Measurements from ENCODE around the gene EFNA5. TPM values are rescaled to one million over a fixed set of nuclear protein-coding genes. Genes with fewer than 3 reads are reported as not detected.
A peak's percentile ranks its signal among the peaks of the same experiment; 100 is the strongest.
"Not testable (repeated sequence)": the region's sequence is repeated elsewhere in the genome, so short reads cannot be mapped to it uniquely, and the experiment has no call there.

Gene EFNA5
- total and polyA plus RNA-seq, 10 of the 15 experiments (the other 5 are each of a cell fraction or from before 2014, with no cell fraction given): 0.19 to 12.6 (median 3.9) TPM

GRCh38 chr5:107352576-107352975 lies 318.2 kb downstream of the EFNA5 start:
- no peaks in the 10 kb centered on the region; the same call in 2 of the 3 replicates for H3K9me3 ChIP-seq (replicated peaks; ENCODE audit: control insufficient read depth, insufficient read depth, low read length)
- DNase-seq (ENCODE audit: low read depth, low spot score) (no peak), ATAC-seq (no peak; the same call in 2 of the 3 replicates), FAIRE-seq (no peak)
- H3K27me3 ChIP-seq (replicated peaks in 1 of 2; ENCODE audit: control insufficient read depth in 2 of 2, insufficient read depth in 2 of 2, low read length in 1 of 2): no peaks in the 10 kb centered on the region
- no peak overlapping the region for H3K4me2 ChIP-seq (ENCODE audit: control insufficient read depth, insufficient read depth)
- intact Hi-C loops (cut with micrococcal nuclease; ENCODE audit: unreplicated experiment): no loop called here
- H3K79me2 ChIP-seq (ENCODE audit: control insufficient read depth, insufficient read depth, low read length): no peaks in the 10 kb centered on the region
- in situ Hi-C loops (cut with MboI): no loop called here
- 53% methylated on average over 2 of the region's 2 CpGs for WGBS (ENCODE audit: insufficient coverage, insufficient replicate concordance, low lambda C conversion rate, missing lambda C conversion rate)
- no peak overlapping the region for H2AFZ ChIP-seq (ENCODE audit: control insufficient read depth, low read depth, low read length)
- CTCF ChIA-PET: interaction anchor here (0.6 to 2.1 kb wide), 4 partner anchors 99 to 1035 kb away, joined by 3 to 7 read pairs (median 4); no protein-coding TSS in a partner anchor
- H3K9ac ChIP-seq (ENCODE audit: control insufficient read depth, insufficient read depth, low read length): no peak overlapping the region
- no peak overlapping the region for H3K4me3 ChIP-seq
- no peaks in the 10 kb centered on the region for H4K20me1 ChIP-seq (ENCODE audit: control insufficient read depth, insufficient read depth)
- TF ChIP-seq RUNX3 (IDR thresholded peaks at IDR 0.05; ENCODE audit: low read length) (no peak), CTCF (IDR thresholded peaks at IDR 0.05 in 2 of 3, conservative IDR thresholded peaks at IDR 0.05 in 1 of 3; ENCODE audit: control insufficient read depth in 2 of 3, extremely low read depth in 1 of 3, insufficient read depth in 1 of 3, low read depth in 3 of 3, low read length in 3 of 3) (0 out of 6 replicates have a peak, but pooled peaks of 1 of the 3 experiments have one; percentile 7)
- SMC1A ChIA-PET (ENCODE audit: uncharacterized antibody, unreplicated experiment): interaction anchor here (0.9 to 1.1 kb wide), 3 partner anchors 15 to 101 kb away, joined by 3 to 4 read pairs (median 3); no protein-coding TSS in a partner anchor
- H3K4me1 ChIP-seq (ENCODE audit: control insufficient read depth, insufficient read depth, low read length): no peaks in the 10 kb centered on the region
- RAD21 ChIA-PET (ENCODE audit: unreplicated experiment): interaction anchor here (1.1 to 1.2 kb wide), 2 partner anchors 12 to 248 kb away, joined by 3 to 4 read pairs; no protein-coding TSS in a partner anchor
- BruUV-seq (replicated peaks): no TSS peak
- no peaks in the 10 kb centered on the region for H3K36me3 ChIP-seq (ENCODE audit: control insufficient read depth in 2 of 2, insufficient read depth in 2 of 2, low read length in 1 of 2)
- POLR2A ChIA-PET: no interaction called here
- no peak overlapping the region for H3K27ac ChIP-seq (ENCODE audit: control insufficient read depth, insufficient read depth)

GRCh38 chr5:107346580-107346979 lies 324.2 kb downstream of the EFNA5 start:
- H3K4me2 ChIP-seq (ENCODE audit: control insufficient read depth, insufficient read depth); H4K20me1 ChIP-seq (ENCODE audit: control insufficient read depth, insufficient read depth); H3K79me2 ChIP-seq (ENCODE audit: control insufficient read depth, insufficient read depth, low read length); FAIRE-seq; in situ Hi-C loops (cut with MboI); RAD21 ChIA-PET (ENCODE audit: unreplicated experiment); H3K27ac ChIP-seq (ENCODE audit: control insufficient read depth, insufficient read depth); H3K36me3 ChIP-seq (ENCODE audit: control insufficient read depth in 2 of 2, insufficient read depth in 2 of 2, low read length in 1 of 2); DNase-seq (ENCODE audit: low read depth, low spot score); H3K4me1 ChIP-seq (ENCODE audit: control insufficient read depth, insufficient read depth, low read length); H3K4me3 ChIP-seq; H3K9me3 ChIP-seq (replicated peaks; ENCODE audit: control insufficient read depth, insufficient read depth, low read length); BruUV-seq (replicated peaks); intact Hi-C loops (cut with micrococcal nuclease; ENCODE audit: unreplicated experiment); POLR2A ChIA-PET; ATAC-seq; H2AFZ ChIP-seq (ENCODE audit: control insufficient read depth, low read depth, low read length); H3K27me3 ChIP-seq (replicated peaks in 1 of 2; ENCODE audit: control insufficient read depth in 2 of 2, insufficient read depth in 2 of 2, low read length in 1 of 2); H3K9ac ChIP-seq (ENCODE audit: control insufficient read depth, insufficient read depth, low read length): not testable (repeated sequence)
- SMC1A ChIA-PET (ENCODE audit: uncharacterized antibody, unreplicated experiment): interaction anchor here (0.7 to 1.7 kb wide), 2 partner anchors 12 kb away, joined by 3 to 6 read pairs; no protein-coding TSS in a partner anchor
- CTCF ChIA-PET: interaction anchor here (1.8 kb wide), 1 partner anchor 13 kb away, joined by 7 read pairs; no protein-coding TSS in a partner anchor
- 37% methylated on average over 3 of the region's 3 CpGs for WGBS (ENCODE audit: insufficient coverage, insufficient replicate concordance, low lambda C conversion rate, missing lambda C conversion rate)
